ENCODE data around the gene EEF1A1.

EEF1A1 gene

GRCh38 chr6:73503027-73503772, 17.6 kb downstream of the EEF1A1 start:
- no peak for DNase-seq

- no peak for DNase-seq
These were observed 22.9 kb downstream of the EEF1A1 start for GRCh38 chr6:73497915-73498314.

- no peak for DNase-seq
These were observed 29.5 kb downstream of the EEF1A1 start for GRCh38 chr6:73491377-73491776.

DNA sequence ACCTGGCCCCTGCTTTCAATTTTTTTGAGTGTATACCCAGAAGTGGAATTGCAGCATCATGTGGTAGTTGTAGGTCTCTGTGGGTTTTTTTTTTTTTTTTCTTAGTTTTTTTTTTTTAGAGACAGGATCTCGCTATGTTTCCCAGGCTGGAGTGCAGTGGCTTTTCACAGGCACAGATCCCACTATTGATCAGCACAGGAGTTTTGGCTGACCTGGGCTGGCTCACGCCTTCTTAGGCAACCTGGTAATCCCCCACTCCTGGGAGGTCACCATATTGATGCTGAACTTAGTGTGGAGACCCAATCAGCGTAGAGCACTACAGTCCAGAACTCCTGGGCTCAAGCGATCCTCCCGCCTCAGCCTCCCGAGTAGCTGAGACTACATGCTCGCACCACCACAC, 33.4 kb downstream of the EEF1A1 start:
- no peak for DNase-seq

DNA sequence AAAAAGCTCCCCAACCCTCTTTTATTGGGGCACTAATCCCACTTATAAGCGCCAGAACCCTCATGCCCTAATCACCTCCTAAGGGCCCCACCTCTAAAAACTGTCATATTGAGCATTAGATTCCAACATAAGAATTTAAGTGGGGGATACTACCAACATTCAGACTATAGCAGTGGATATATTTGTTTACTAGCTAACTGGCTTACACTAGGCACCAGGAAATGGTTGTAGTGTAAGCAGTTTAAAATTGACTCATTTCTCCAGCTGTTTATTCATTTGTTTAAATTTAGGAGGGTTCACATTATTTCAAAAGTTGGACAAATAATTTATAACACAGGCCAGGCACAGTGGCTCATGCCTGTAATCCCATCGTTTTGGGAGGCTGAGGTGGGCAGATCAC, 36.4 kb downstream of the EEF1A1 start:
- no peak for DNase-seq

DNA sequence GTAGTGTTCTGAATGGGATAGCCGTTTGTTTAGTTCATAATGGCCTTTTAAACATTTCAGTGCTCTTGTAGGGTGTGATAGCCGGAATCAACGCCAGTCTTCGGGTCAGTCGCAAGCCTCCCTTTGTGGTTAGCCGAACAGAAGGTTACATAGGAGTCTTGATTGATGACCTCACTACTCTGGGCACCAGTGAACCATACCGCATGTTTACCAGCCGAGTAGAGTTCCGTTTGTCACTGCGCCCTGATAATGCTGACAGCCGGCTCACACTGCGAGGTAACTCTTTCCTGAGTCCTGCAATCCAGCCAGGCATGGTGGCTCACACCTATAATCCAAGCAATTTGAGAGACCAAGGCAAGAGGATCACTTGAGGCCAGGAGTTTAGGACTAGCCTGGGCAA, 38.9 kb downstream of the EEF1A1 start:
- no peak for DNase-seq

GRCh38 chr6:73477407-73477806, 43.4 kb downstream of the EEF1A1 start:
- no peak for DNase-seq

- no peak for DNase-seq
These were observed 44.1 kb downstream of the EEF1A1 start for GRCh38 chr6:73476723-73477122.

DNA sequence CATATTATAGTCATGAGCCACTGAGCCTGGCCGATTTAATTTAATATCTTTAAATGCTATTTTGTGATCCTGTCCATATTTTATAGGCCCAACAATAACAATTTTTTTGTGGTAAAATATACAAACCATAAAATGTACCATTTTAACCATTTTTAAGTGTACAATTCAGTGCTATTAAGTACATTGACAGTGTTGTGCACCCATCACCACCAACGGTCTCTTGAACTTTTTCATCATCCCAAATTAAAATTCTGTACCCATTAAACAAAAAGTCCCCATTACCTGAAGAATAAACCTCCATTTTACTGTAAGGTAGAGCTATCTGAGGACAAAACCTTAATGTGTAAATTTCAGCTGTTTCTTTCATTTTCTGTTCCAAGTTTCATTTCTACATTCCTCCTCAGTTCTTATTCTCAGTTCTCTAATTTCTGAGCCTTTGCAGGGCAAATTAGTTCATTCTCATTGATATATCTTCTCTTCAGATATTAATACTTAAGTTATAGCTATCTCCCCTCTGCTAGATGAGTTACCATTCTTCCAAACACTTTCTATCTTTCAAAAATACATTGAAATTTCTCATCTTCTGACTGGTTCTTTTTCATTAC, 49.0 kb downstream of the EEF1A1 start:
- no peak for DNase-seq
